ENCODE measurements around the gene PJA1.

PJA1 gene

DNA sequence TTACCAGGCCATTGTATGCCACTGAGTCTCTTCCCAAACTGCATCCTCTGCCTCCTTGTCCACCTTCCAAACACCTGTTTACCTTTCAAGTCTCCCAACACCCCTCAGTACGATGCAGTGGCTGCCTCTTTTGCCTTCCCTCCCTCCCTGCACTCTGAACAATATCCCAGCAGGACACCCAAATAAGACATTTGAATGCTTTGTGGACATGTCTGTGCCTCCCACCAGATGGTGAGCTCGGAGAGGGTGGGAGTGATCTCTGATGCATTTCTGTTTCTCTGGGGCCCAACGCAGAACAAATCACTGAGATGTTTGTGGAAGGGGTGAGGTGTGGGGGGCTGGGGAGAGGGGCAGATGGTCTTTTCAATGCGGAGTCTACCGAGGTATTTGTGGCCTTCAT, 33.4 kb downstream of the PJA1 start:
- no peaks in the 10 kb centered on the region for H4K20me1 ChIP-seq (ENCODE audit: insufficient read depth, low read length)
- no peaks in the 10 kb centered on the region for H3K27me3 ChIP-seq (ENCODE audit: low read depth, low read length)
- no peak overlapping the region for H3K27ac ChIP-seq (ENCODE audit: low read length)
- H3K36me3 ChIP-seq (replicated peaks; ENCODE audit: low read depth, low read length), result no peaks in the 10 kb centered on the region
- H3K79me2 ChIP-seq (ENCODE audit: low read length), result no peaks in the 10 kb centered on the region
- H3K9me3 ChIP-seq (ENCODE audit: insufficient read depth, low read length), result no peaks in the 10 kb centered on the region
- H3K4me2 ChIP-seq (ENCODE audit: low read length), result no peak overlapping the region
- TF ChIP-seq EZH2phosphoT487 (IDR thresholded peaks at IDR 0.05; ENCODE audit: low read depth), result no peak
- TF ChIP-seq CTCF (IDR thresholded peaks at IDR 0.05; ENCODE audit: low read depth, low read length), result no peak
- no peak overlapping the region for H2AFZ ChIP-seq (ENCODE audit: low read depth, low read length)
- H3K4me3 ChIP-seq (ENCODE audit: low read length), result no peak overlapping the region
- no peak overlapping the region for H3K9ac ChIP-seq (ENCODE audit: low read length)
- no peaks in the 10 kb centered on the region for H3K4me1 ChIP-seq (ENCODE audit: low read length)

- H4K20me1 ChIP-seq (ENCODE audit: insufficient read depth, low read length), result no peaks in the 10 kb centered on the region
- no peaks in the 10 kb centered on the region for H3K4me1 ChIP-seq (ENCODE audit: low read length)
- no peaks in the 10 kb centered on the region for H3K36me3 ChIP-seq (replicated peaks; ENCODE audit: low read depth, low read length)
- H3K27ac ChIP-seq (ENCODE audit: low read length), result no peak overlapping the region
- no peak overlapping the region for H2AFZ ChIP-seq (ENCODE audit: low read depth, low read length)
- TF ChIP-seq CTCF (IDR thresholded peaks at IDR 0.05; ENCODE audit: low read depth, low read length) (no peak), EZH2phosphoT487 (IDR thresholded peaks at IDR 0.05; ENCODE audit: low read depth) (no peak)
- H3K4me3 ChIP-seq (ENCODE audit: low read length), result no peak overlapping the region
- H3K9ac ChIP-seq (ENCODE audit: low read length), result no peak overlapping the region
- no peaks in the 10 kb centered on the region for H3K79me2 ChIP-seq (ENCODE audit: low read length)
- H3K27me3 ChIP-seq (ENCODE audit: low read depth, low read length), result no peaks in the 10 kb centered on the region
- H3K4me2 ChIP-seq (ENCODE audit: low read length), result no peak overlapping the region
- H3K9me3 ChIP-seq (ENCODE audit: insufficient read depth, low read length), result no peaks in the 10 kb centered on the region
These were observed 34.8 kb downstream of the PJA1 start for GRCh38 chrX:69130439-69130838.

DNA sequence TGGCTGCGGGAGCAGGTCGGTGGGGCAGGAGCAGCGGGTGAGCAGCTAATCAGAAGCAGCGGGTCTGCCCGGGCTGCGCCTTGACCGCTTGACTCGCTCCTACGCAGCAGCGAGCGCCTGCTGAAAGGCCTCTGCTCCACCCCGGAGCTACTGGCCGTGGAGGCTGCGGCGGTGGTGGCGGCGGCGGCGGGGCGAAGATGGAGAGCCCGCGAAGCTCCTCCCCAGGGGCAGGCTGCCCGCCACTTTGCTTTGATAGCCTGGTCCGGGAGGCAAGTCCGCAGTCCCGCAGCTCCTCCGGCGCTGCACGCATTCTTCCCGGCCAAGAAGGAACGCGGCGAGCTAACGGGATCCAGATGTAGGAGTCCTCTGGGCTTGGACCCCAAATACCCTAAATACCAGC, 36.7 kb downstream of the PJA1 start:
- H3K4me2 ChIP-seq (ENCODE audit: low read length), result no peak overlapping the region
- H3K4me3 ChIP-seq (ENCODE audit: low read length), result no peak overlapping the region
- H3K27ac ChIP-seq (ENCODE audit: low read length), result no peak overlapping the region
- H3K9ac ChIP-seq (ENCODE audit: low read length), result no peak overlapping the region
- H3K27me3 ChIP-seq (ENCODE audit: low read depth, low read length), result no peaks in the 10 kb centered on the region
- H3K9me3 ChIP-seq (ENCODE audit: insufficient read depth, low read length), result no peaks in the 10 kb centered on the region
- H3K36me3 ChIP-seq (replicated peaks; ENCODE audit: low read depth, low read length), result no peaks in the 10 kb centered on the region
- H4K20me1 ChIP-seq (ENCODE audit: insufficient read depth, low read length), result no peaks in the 10 kb centered on the region
- no peak for TF ChIP-seq CTCF (IDR thresholded peaks at IDR 0.05; ENCODE audit: low read depth, low read length)
- no peak for TF ChIP-seq EZH2phosphoT487 (IDR thresholded peaks at IDR 0.05; ENCODE audit: low read depth)
- H3K4me1 ChIP-seq (ENCODE audit: low read length), result no peaks in the 10 kb centered on the region
- no peaks in the 10 kb centered on the region for H3K79me2 ChIP-seq (ENCODE audit: low read length)
- H2AFZ ChIP-seq (ENCODE audit: low read depth, low read length), result no peak overlapping the region

- Histone ChIP-seq H3K4me2 (ENCODE audit: low read length) (no peak overlapping the region), H3K27me3 (ENCODE audit: low read depth, low read length) (no peaks in the 10 kb centered on the region), H3K36me3 (replicated peaks; ENCODE audit: low read depth, low read length) (no peaks in the 10 kb centered on the region), H3K9ac (ENCODE audit: low read length) (no peak overlapping the region), H3K9me3 (ENCODE audit: insufficient read depth, low read length) (no peaks in the 10 kb centered on the region), H3K27ac (ENCODE audit: low read length) (no peak overlapping the region), H2AFZ (ENCODE audit: low read depth, low read length) (no peak overlapping the region), H3K4me3 (ENCODE audit: low read length) (no peak overlapping the region), H4K20me1 (ENCODE audit: insufficient read depth, low read length) (no peaks in the 10 kb centered on the region), H3K79me2 (ENCODE audit: low read length) (no peaks in the 10 kb centered on the region), H3K4me1 (ENCODE audit: low read length) (no peaks in the 10 kb centered on the region)
- TF ChIP-seq CTCF (IDR thresholded peaks at IDR 0.05; ENCODE audit: low read depth, low read length) (no peak), EZH2phosphoT487 (IDR thresholded peaks at IDR 0.05; ENCODE audit: low read depth) (no peak)
These were observed 37.8 kb downstream of the PJA1 start for GRCh38 chrX:69127466-69127865.
